WERI-Rb-1 (cell line): ENCODE measurements around the gene FAM149B1.
A peak's percentile ranks its signal among the peaks of the same experiment; 100 is the strongest.

ENCODE experiments used
- DNase-seq: peaks from one replicate; pipeline ENCODE4 v3.0.0-alpha.2; 2020
- H3K27ac ChIP-seq: fragments of 250-450 bp; sonication (Bioruptor Pico); 2 replicates; pipeline ENCODE4 v1.5.1; 2020; ENCODE audit warnings: mild to moderate bottlenecking, moderate library complexity
- H3K27me3 ChIP-seq: fragments of 250-450 bp; sonication (Bioruptor Pico); 2 replicates; pipeline ENCODE4 v1.5.1; 2021; ENCODE audit warnings: mild to moderate bottlenecking, low read depth, moderate library complexity; ENCODE audit not compliant: insufficient read depth, severe bottlenecking
- H3K36me3 ChIP-seq: fragments of 250-450 bp; sonication (Bioruptor Pico); 2 replicates; pipeline ENCODE4 v1.5.1; 2020; ENCODE audit warnings: mild to moderate bottlenecking, moderate library complexity
- H3K4me3 ChIP-seq: 2 replicates; pipeline ENCODE4 v1.5.1; 2011; ENCODE audit warnings: low read depth, mild to moderate bottlenecking, control low read depth, low read length
- H3K9me3 ChIP-seq: fragments of 250-450 bp; sonication (Bioruptor Pico); 2 replicates; pipeline ENCODE4 v1.5.1; 2021; ENCODE audit warnings: mild to moderate bottlenecking, moderate library complexity; ENCODE audit not compliant: severe bottlenecking
- TF ChIP-seq, protein P1 (sequence below): IDR thresholded peaks from 2 replicates; pipeline ENCODE4 v1.5.1; 2011; ENCODE audit warnings: low read depth, mild to moderate bottlenecking, control low read depth, inconsistent platforms, low read length

Gene FAM149B1

GRCh38 chr10:73152009-73152408, 15.9 kb upstream of the FAM149B1 start:
- H3K36me3 ChIP-seq: peaks cover 73% of the 10 kb centered on the region

GRCh38 chr10:73156054-73156453, 11.9 kb upstream of the FAM149B1 start:
- Histone ChIP-seq H3K36me3 (peaks cover 60% of the 10 kb centered on the region), H3K4me3 (no peak overlapping the region), H3K27ac (no peak overlapping the region), H3K9me3 (no peaks in the 10 kb centered on the region), H3K27me3 (no peaks in the 10 kb centered on the region)
- TF ChIP-seq, protein P1, sequence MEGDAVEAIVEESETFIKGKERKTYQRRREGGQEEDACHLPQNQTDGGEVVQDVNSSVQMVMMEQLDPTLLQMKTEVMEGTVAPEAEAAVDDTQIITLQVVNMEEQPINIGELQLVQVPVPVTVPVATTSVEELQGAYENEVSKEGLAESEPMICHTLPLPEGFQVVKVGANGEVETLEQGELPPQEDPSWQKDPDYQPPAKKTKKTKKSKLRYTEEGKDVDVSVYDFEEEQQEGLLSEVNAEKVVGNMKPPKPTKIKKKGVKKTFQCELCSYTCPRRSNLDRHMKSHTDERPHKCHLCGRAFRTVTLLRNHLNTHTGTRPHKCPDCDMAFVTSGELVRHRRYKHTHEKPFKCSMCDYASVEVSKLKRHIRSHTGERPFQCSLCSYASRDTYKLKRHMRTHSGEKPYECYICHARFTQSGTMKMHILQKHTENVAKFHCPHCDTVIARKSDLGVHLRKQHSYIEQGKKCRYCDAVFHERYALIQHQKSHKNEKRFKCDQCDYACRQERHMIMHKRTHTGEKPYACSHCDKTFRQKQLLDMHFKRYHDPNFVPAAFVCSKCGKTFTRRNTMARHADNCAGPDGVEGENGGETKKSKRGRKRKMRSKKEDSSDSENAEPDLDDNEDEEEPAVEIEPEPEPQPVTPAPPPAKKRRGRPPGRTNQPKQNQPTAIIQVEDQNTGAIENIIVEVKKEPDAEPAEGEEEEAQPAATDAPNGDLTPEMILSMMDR: no peak
- DNase-seq: no peak

More at GRCh38 chr10:73152009-73152408, 15.9 kb upstream of the FAM149B1 start:
- H3K4me3 ChIP-seq: no peak overlapping the region
- no peak overlapping the region for H3K27ac ChIP-seq
- no peaks in the 10 kb centered on the region for H3K9me3 ChIP-seq
- H3K27me3 ChIP-seq: no peaks in the 10 kb centered on the region
- TF ChIP-seq, protein P1: no peak
- DNase-seq: no peak

- peaks cover 59% of the 10 kb centered on the region for H3K36me3 ChIP-seq
- DNase-seq: peak; percentile 39
- H3K4me3 ChIP-seq: no peak overlapping the region
- no peak overlapping the region for H3K27ac ChIP-seq
- TF ChIP-seq, protein P1: peak; percentile 59
- H3K27me3 ChIP-seq: no peaks in the 10 kb centered on the region
- H3K9me3 ChIP-seq: no peaks in the 10 kb centered on the region
These were observed 8.8 kb upstream of the FAM149B1 start for GRCh38 chr10:73159038-73159648.

DNA sequence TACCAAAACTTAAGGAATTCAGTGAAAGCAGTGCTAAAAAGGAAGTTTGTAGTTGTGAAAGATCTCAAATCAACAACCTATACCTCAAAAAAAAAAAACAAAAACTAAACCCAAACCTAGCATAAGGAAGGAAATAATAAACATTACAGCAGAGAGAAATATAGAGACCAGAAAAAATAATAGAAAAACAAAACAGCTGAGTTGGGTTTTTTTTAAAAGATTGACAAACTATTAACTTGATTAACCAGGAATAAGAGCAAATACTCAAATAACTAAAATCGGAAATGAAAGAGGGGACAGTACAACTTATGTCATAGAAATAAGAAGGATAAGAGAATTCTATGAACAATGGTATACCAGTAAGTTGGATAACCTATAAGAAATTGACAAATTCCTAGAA, 6.8 kb upstream of the FAM149B1 start:
- Histone ChIP-seq H3K4me3 (no peak overlapping the region), H3K9me3 (no peaks in the 10 kb centered on the region), H3K27me3 (no peaks in the 10 kb centered on the region), H3K36me3 (peaks cover 50% of the 10 kb centered on the region), H3K27ac (no peak overlapping the region)
- TF ChIP-seq, protein P1: no peak
- DNase-seq: no peak

DNA sequence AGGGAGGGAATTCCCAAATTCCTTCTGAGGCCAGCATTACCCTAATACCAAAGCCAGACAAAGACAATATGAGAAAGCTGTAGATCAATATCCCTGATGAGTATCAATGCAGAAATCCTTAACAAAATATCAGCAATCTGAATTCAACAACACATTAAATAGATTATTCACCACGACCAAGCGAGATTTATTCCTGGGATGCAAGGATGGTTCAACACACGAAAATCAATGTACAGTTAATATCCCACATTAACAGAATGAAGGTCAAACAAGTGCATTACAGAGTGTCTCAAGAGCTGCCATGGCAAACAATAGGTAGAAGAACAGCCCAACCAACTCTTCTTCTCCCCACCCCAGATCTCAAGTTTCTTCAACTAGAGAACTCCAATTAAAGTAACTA, 6.3 kb upstream of the FAM149B1 start:
- H3K9me3 ChIP-seq: no peaks in the 10 kb centered on the region
- H3K4me3 ChIP-seq: no peak overlapping the region
- DNase-seq: no peak
- H3K36me3 ChIP-seq: peaks cover 50% of the 10 kb centered on the region
- TF ChIP-seq, protein P1: no peak
- no peaks in the 10 kb centered on the region for H3K27me3 ChIP-seq
- no peak overlapping the region for H3K27ac ChIP-seq

DNA sequence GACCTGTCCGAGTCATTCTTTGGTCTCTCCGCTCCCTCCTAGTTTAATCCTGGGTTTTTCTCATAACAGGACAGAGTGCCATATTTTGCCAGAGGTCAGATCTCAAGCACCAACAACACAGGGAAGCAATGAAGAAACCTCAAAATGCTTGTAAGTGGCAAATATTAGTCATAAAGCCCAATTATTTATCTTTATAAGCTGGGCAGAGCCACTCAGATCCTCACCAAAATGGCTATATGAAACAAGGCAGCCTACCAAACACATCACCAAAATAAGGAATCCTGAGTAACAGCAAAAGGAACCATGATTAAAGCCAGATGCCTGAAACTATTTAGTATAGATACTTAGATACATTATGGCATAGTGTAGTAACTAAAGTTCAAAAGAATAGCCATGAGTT, 4.8 kb upstream of the FAM149B1 start:
- Histone ChIP-seq H3K27ac (no peak overlapping the region), H3K36me3 (peaks cover 48% of the 10 kb centered on the region)

More for the DNA sequence above, 4.8 kb upstream of the FAM149B1 start:
- Histone ChIP-seq H3K27me3 (no peaks in the 10 kb centered on the region), H3K9me3 (no peaks in the 10 kb centered on the region), H3K4me3 (no peak overlapping the region)
- DNase-seq: no peak
- TF ChIP-seq, protein P1: no peak
